MM.1S (cell line): Measurements from ENCODE around the gene NUMA1.

Experiments
- DNase-seq: peaks from one replicate; pipeline ENCODE4 v3.0.0-alpha.2; 2015
- H2AFZ ChIP-seq: fragments of 300-600 bp; sonication (generic); 2 replicates; pipeline ENCODE4 v1.6.0; 2016; ENCODE audit warnings: antibody characterized with exemption, low read length
- H3F3A ChIP-seq: fragments of 300-600 bp; sonication (generic); 2 replicates; pipeline ENCODE4 v1.6.1; 2016; ENCODE audit warnings: mild to moderate bottlenecking, antibody characterized with exemption, low read length, moderate library complexity, mixed read lengths; ENCODE audit not compliant: insufficient read depth
- H3K27ac ChIP-seq: fragments of 300-600 bp; sonication (generic); 2 replicates; pipeline ENCODE4 v1.5.1; 2016; ENCODE audit warnings: mild to moderate bottlenecking, low read length
- H3K27me3 ChIP-seq: fragments of 300-600 bp; sonication (generic); replicated peaks from 2 replicates; pipeline ENCODE4 v1.6.0; 2016; ENCODE audit warnings: low read length; ENCODE audit not compliant: insufficient read depth
- H3K36me3 ChIP-seq: fragments of 300-600 bp; sonication (generic); replicated peaks from 2 replicates; pipeline ENCODE4 v1.6.1; 2016; ENCODE audit warnings: mild to moderate bottlenecking, low read length, mixed read lengths; ENCODE audit not compliant: insufficient read depth
- H3K4me1 ChIP-seq: fragments of 300-600 bp; sonication (generic); 2 replicates; pipeline ENCODE4 v1.6.1; 2016; ENCODE audit warnings: low read length, mixed read lengths
- H3K4me2 ChIP-seq: fragments of 300-600 bp; sonication (generic); 2 replicates; pipeline ENCODE4 v1.6.0; 2016; ENCODE audit warnings: low read depth, low read length
- H3K4me3 ChIP-seq: fragments of 300-600 bp; sonication (generic); 2 replicates; pipeline ENCODE4 v1.5.1; 2016; ENCODE audit warnings: low read length, mixed read lengths
- H3K79me2 ChIP-seq: fragments of 300-600 bp; sonication (generic); 2 replicates; pipeline ENCODE4 v1.6.1; 2016; ENCODE audit warnings: mixed run types, low read length, mixed read lengths
- H3K9ac ChIP-seq: fragments of 300-600 bp; sonication (generic); 2 replicates; pipeline ENCODE4 v1.6.1; 2016; ENCODE audit warnings: low read length, mixed read lengths
- H3K9me2 ChIP-seq: fragments of 300-600 bp; sonication (generic); replicated peaks from 2 replicates; pipeline ENCODE4 v1.6.1; 2016; ENCODE audit warnings: mild to moderate bottlenecking, low read length, mixed read lengths; ENCODE audit not compliant: insufficient read depth
- H3K9me3 ChIP-seq: fragments of 300-600 bp; sonication (generic); replicated peaks from 2 replicates; pipeline ENCODE4 v1.6.1; 2016; ENCODE audit warnings: mild to moderate bottlenecking, low read length, mixed read lengths; ENCODE audit not compliant: insufficient read depth
- H4K20me1 ChIP-seq: fragments of 300-600 bp; sonication (generic); 2 replicates; pipeline ENCODE4 v1.6.1; 2016; ENCODE audit warnings: mild to moderate bottlenecking, low read length, moderate library complexity, mixed read lengths; ENCODE audit not compliant: insufficient read depth
- EZH2 ChIP-seq: fragments of 300-600 bp; sonication (generic); optimal IDR thresholded peaks from 2 replicates; pipeline ENCODE3; 2017; ENCODE audit warnings: low read depth, mild to moderate bottlenecking, antibody characterized with exemption, low read length, mixed read lengths
- EZH2phosphoT487 ChIP-seq: fragments of 300-600 bp; sonication (generic); IDR thresholded peaks from 2 replicates; pipeline ENCODE4 v1.6.1; 2018; ENCODE audit warnings: antibody characterized with exemption, low read length
- TF ChIP-seq, protein P1 (sequence below): fragments of 300-600 bp; sonication (generic); IDR thresholded peaks from 2 replicates; pipeline ENCODE4 v1.5.1; 2016; ENCODE audit warnings: antibody characterized with exemption, low read length, mixed read lengths

The NUMA1 gene

DNA sequence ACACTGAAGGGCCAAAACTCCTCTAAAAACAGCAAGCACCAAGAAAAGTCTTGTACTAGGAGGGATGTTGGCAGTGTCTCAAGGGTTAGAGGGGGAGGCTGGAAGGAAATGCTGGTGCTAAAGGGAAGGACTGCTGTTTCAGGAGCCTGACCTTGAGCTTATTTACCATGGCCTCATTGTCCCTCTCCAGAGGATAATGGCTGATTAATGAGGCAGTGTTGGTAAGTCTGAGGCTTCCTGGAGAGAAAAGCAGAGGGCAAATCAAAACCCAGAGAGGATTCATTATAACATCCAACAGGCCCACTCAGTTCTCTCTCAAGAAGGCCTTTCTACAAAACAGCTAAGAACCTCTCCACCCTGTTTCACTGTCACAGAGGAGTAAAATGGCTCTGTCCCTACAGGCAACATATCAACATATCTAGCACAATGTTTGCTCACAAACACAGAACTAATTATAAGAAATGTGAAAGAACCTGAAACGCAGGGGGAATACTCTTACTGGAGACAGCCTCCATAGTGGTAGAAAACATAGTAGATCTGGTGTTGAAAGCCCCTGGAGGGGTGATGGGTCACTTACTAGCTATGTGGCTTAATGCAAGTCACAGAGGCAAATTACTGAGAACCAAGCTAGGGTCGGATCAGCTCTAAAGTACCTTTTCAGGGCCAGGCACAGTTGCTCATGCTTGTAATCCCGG lies 31.4 kb downstream of the NUMA1 start:
- no peak overlapping the region for H3K27ac ChIP-seq
- DNase-seq, result no peak

DNA sequence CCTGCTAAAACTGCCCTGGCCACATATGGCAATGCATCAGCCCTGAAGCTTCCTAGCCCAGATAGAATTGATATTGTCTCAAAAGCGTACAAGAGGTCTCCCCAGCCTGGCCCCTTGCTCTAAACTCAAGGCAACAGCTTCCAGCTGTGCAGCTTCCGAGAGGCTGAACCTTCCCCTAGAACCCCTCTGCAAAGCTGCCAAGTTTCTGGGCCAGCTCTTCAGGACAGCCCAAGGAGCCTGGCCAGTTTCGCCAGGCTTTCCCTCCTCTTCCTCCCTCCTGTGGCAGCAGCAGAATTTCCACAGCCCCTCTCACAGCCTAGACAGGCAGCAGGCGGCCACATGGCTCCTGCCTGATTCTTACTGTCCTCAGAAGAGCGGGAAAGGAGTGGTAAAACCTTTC lies 34.5 kb downstream of the NUMA1 start:
- H3K27ac ChIP-seq, result no peak overlapping the region
- no peaks in the 10 kb centered on the region for H3K27me3 ChIP-seq
- TF ChIP-seq, protein P1, sequence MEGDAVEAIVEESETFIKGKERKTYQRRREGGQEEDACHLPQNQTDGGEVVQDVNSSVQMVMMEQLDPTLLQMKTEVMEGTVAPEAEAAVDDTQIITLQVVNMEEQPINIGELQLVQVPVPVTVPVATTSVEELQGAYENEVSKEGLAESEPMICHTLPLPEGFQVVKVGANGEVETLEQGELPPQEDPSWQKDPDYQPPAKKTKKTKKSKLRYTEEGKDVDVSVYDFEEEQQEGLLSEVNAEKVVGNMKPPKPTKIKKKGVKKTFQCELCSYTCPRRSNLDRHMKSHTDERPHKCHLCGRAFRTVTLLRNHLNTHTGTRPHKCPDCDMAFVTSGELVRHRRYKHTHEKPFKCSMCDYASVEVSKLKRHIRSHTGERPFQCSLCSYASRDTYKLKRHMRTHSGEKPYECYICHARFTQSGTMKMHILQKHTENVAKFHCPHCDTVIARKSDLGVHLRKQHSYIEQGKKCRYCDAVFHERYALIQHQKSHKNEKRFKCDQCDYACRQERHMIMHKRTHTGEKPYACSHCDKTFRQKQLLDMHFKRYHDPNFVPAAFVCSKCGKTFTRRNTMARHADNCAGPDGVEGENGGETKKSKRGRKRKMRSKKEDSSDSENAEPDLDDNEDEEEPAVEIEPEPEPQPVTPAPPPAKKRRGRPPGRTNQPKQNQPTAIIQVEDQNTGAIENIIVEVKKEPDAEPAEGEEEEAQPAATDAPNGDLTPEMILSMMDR, result no peak
- TF ChIP-seq EZH2, result no peak
- TF ChIP-seq EZH2phosphoT487, result no peak

More for the DNA sequence above, 31.4 kb downstream of the NUMA1 start:
- Histone ChIP-seq H3K36me3 (no peaks in the 10 kb centered on the region), H3K79me2 (peaks cover 92% of the 10 kb centered on the region), H3K9ac (no peak overlapping the region), H3K4me2 (no peak overlapping the region), H3K4me1 (no peaks in the 10 kb centered on the region), H3F3A (no peaks in the 10 kb centered on the region), H3K4me3 (no peak overlapping the region), H4K20me1 (no peaks in the 10 kb centered on the region), H2AFZ (no peak overlapping the region), H3K9me2 (no peaks in the 10 kb centered on the region), H3K9me3 (no peaks in the 10 kb centered on the region), H3K27me3 (no peaks in the 10 kb centered on the region)
- TF ChIP-seq, protein P1, result no peak
- TF ChIP-seq EZH2 (no peak), EZH2phosphoT487 (no peak)

DNA sequence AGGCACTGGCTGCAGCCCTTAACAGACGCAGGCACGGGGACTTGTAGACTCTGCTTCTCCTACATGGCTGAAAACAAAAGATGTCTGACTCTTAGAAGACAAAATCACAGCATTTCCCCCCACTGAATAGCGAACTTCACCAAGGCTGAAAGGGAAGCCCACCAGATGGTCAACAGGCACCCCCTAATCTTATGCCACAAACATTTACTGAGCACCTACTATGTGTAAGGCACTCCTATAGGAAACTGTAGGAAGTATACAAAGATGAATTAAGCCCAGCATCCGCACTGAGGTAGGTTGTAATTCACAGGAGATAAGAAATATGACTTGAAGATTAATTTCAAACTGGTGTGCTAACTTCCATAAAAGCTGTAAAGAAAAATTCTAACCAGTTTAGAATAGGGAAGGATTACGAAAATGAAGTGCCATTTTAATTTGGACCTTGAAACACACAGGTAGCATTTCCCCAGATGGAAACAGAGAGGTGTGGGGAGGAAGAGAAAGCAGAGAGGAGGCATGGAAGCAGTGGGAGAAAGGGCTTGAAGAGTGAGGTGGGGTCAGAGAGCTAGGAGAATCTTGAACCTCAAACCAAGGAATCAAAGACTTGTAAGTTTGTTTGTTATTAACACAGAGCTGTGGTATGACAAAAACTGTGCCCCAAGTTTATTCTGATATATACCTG lies 38.1 kb downstream of the NUMA1 start:
- H3K9me3 ChIP-seq, result no peaks in the 10 kb centered on the region
- no peak for DNase-seq
- no peaks in the 10 kb centered on the region for H3K27me3 ChIP-seq
- H3K4me2 ChIP-seq, result peak overlapping the region; percentile 74
- peak overlapping the region; percentile 74; the same call in 1 of the 2 replicates for H3K27ac ChIP-seq
- H3K79me2 ChIP-seq, result peaks cover 97% of the 10 kb centered on the region
- H3K4me1 ChIP-seq, result peaks cover 26% of the 10 kb centered on the region
- H3K4me3 ChIP-seq, result peak overlapping the region; percentile 69
- TF ChIP-seq EZH2 (no peak), EZH2phosphoT487 (no peak)
- H2AFZ ChIP-seq, result peak overlapping the region; percentile 21; the same call in 1 of the 2 replicates
- no peaks in the 10 kb centered on the region for H4K20me1 ChIP-seq
- no peaks in the 10 kb centered on the region for H3K36me3 ChIP-seq
- H3F3A ChIP-seq, result peaks cover 13% of the 10 kb centered on the region
- H3K9ac ChIP-seq, result peak overlapping the region; percentile 67; the same call in 1 of the 2 replicates
- no peaks in the 10 kb centered on the region for H3K9me2 ChIP-seq

More for the DNA sequence above, 34.5 kb downstream of the NUMA1 start:
- Histone ChIP-seq H3K4me1 (no peaks in the 10 kb centered on the region), H3F3A (peaks cover 9% of the 10 kb centered on the region), H3K9ac (no peak overlapping the region), H3K4me3 (no peak overlapping the region), H3K4me2 (no peak overlapping the region), H3K9me3 (no peaks in the 10 kb centered on the region), H3K36me3 (no peaks in the 10 kb centered on the region), H2AFZ (no peak overlapping the region), H3K79me2 (peaks cover 94% of the 10 kb centered on the region), H3K9me2 (no peaks in the 10 kb centered on the region), H4K20me1 (no peaks in the 10 kb centered on the region)
- DNase-seq, result no peak
